WTC11 (cell line): ENCODE results near the gene ARID3C. TPM values are rescaled to one million over a fixed set of nuclear protein-coding genes. Genes with fewer than 3 reads are reported as not detected.

ENCODE experiments used
- ATAC-seq: fragments of 200-7000 bp; cut with Tn5 transposase; 2 replicates; pipeline ENCODE4 v1.10.0; 2021; ENCODE audit warnings: mild to moderate bottlenecking, moderate library complexity
- CTCF ChIA-PET: fragments of 300-600 bp; sonication (Branson Sonifier 250); formaldehyde crosslinking; loops from one replicate; lab custom pipeline; 2021; ENCODE audit warnings: antibody characterized with exemption; lab: Charles Lee
- POLR2A ChIA-PET: fragments of 350-600 bp; sonication (Branson Sonifier 250); formaldehyde crosslinking; loops from one replicate; lab custom pipeline; 2021; ENCODE audit warnings: antibody characterized with exemption; lab: Charles Lee
- DNase-seq: peaks from one replicate; pipeline ENCODE4 v3.0.0; 2021; ENCODE audit warnings: low spot score
- H3K27ac Mint-ChIP-seq: 2 replicates; pipeline ENCODE4 v1.8.0; 2021; ENCODE audit warnings: mixed read lengths
- H3K27me3 Mint-ChIP-seq: 2 replicates; pipeline ENCODE4 v1.8.0; 2021; ENCODE audit warnings: low read depth, mild to moderate bottlenecking, moderate library complexity, mixed read lengths
- H3K36me3 Mint-ChIP-seq: 2 replicates; pipeline ENCODE4 v1.8.0; 2021; ENCODE audit warnings: mixed read lengths
- H3K4me1 Mint-ChIP-seq: 2 replicates; pipeline ENCODE4 v1.8.0; 2022; ENCODE audit warnings: mixed read lengths
- H3K4me3 Mint-ChIP-seq: 2 replicates; pipeline ENCODE4 v1.8.0; 2021; ENCODE audit warnings: mild to moderate bottlenecking, moderate library complexity, mixed read lengths
- H3K9me3 Mint-ChIP-seq: 2 replicates; pipeline ENCODE4 v1.8.0; 2021; ENCODE audit warnings: mixed read lengths
- AFF4 ChIP-seq: sonication (generic); formaldehyde crosslinking; IDR thresholded peaks from 2 replicates; pipeline ENCODE4 v1.8.1; 2023; ENCODE audit warnings: mild to moderate bottlenecking, missing genetic modification reagents, borderline replicate concordance
- CREB1 ChIP-seq: sonication (generic); formaldehyde crosslinking; IDR thresholded peaks from 2 replicates; pipeline ENCODE4 v1.8.0; 2023; ENCODE audit warnings: mild to moderate bottlenecking, missing genetic modification reagents
- E2F5 ChIP-seq: sonication (generic); formaldehyde crosslinking; IDR thresholded peaks from 2 replicates; pipeline ENCODE4 v1.8.1; 2022; ENCODE audit warnings: mild to moderate bottlenecking, moderate library complexity, missing genetic modification reagents
- FOXK1 ChIP-seq: sonication (generic); formaldehyde crosslinking; IDR thresholded peaks from 2 replicates; pipeline ENCODE4 v1.8.0; 2022; ENCODE audit warnings: mild to moderate bottlenecking, moderate library complexity, missing genetic modification reagents
- FOXP4 ChIP-seq: sonication (generic); formaldehyde crosslinking; IDR thresholded peaks from 2 replicates; pipeline ENCODE4 v1.8.0; 2022; ENCODE audit warnings: mild to moderate bottlenecking, missing genetic modification reagents
- NFE2L1 ChIP-seq: sonication (generic); formaldehyde crosslinking; IDR thresholded peaks from 2 replicates; pipeline ENCODE4 v1.8.1; 2023; ENCODE audit warnings: missing genetic modification reagents
- NFYB ChIP-seq: sonication (generic); formaldehyde crosslinking; conservative IDR thresholded peaks from 2 replicates; pipeline ENCODE4 v1.8.0; 2022; ENCODE audit warnings: low read depth, missing genetic modification reagents
- TEAD1 ChIP-seq: sonication (generic); formaldehyde crosslinking; IDR thresholded peaks from 2 replicates; pipeline ENCODE4 v1.8.0; 2022; ENCODE audit warnings: mild to moderate bottlenecking, missing genetic modification reagents
- ZNF121 ChIP-seq: sonication (generic); formaldehyde crosslinking; IDR thresholded peaks from 2 replicates; pipeline ENCODE4 v1.8.0; 2023; ENCODE audit warnings: missing genetic modification reagents
- ZNF281 ChIP-seq: sonication (generic); formaldehyde crosslinking; IDR thresholded peaks from 2 replicates; pipeline ENCODE4 v1.8.0; 2023; ENCODE audit warnings: mild to moderate bottlenecking, missing genetic modification reagents
- ZNF532 ChIP-seq: fragments of 250-450 bp; sonication (Bioruptor Pico); IDR thresholded peaks from 2 replicates; pipeline ENCODE4 v1.9.0; 2021; ENCODE audit warnings: mild to moderate bottlenecking, borderline replicate concordance
- total RNA-seq: library from RNA; stranded (reverse); gene quantifications from 3 replicates; pipeline ENCODE4 v1.2.3, GENCODE V29; 2021
- TF ChIP-seq, protein P1 (sequence below): sonication (generic); formaldehyde crosslinking; IDR thresholded peaks from 2 replicates; pipeline ENCODE4 v1.8.0; 2023; ENCODE audit warnings: missing genetic modification reagents, mild to moderate bottlenecking, borderline replicate concordance
- TF ChIP-seq, protein P2 (sequence below): fragments of 250-450 bp; sonication (Bioruptor Pico); conservative IDR thresholded peaks from 2 replicates; pipeline ENCODE4 v1.9.0; 2021; ENCODE audit warnings: mild to moderate bottlenecking

The ARID3C gene
- total RNA-seq, 1 experiment from 2014 or later: 0.15 TPM

DNA sequence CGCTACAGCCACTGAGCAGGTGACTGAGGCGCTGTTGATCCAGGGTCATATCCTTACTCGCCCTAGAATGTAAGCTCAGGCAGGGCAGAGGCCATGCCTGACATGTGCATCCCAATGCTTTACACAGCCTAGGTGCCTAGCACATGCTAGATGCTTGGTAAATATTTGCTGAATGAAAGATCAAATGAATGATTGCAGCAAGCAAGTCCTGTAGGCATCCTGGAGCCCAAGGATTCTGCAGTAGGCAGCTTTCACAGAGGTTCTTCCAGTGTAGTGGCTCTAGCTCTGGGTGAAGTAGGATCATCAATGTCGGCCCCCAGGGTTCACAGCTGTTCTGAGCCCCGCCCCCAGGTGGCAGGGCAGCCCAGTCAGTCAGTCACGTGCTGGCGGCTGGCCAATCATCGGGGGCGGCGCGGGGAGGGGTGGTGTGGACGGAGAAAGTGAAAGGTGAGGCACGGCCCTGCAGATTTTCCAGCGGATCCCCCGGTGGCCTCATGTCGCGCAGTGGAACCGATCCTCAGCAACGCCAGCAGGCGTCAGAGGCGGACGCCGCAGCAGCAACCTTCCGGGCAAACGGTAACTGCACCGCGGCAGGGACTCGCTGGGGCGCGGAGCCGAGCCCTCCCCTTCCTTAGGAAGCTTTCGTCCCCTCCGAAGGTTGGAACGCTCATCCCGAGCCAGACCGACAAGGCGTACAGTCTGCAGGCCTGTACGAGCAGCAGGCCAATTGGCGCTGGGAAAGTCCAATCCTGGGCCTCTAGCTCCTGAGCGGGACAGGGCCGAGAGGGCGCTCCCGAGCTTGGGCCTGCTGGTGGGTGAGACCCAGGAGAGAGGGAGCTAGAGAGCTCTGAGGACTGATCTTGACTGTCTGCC is 17.6 kb upstream of the ARID3C start, which contains the start of gene GALT:
GALT (plus strand) TSS at position 465 of the 873 bp plus-strand sequence; CDS start at position 495, 30 bp downstream.
- Mint-ChIP-seq H3K36me3 (peaks cover 18% of the 10 kb centered on the region), H3K27ac (peak within 1 kb of the TSS; percentile 76), H3K4me1 (peaks cover 34% of the 10 kb centered on the region), H3K27me3 (no peaks in the 10 kb centered on the region), H3K9me3 (no peaks in the 10 kb centered on the region), H3K4me3 (peak within 1 kb of the TSS; percentile 85)
- CTCF ChIA-PET: interaction anchor here (0.6 to 5.6 kb wide), 18 partner anchors 10 to 284 kb away, joined by 3 to 94 read pairs (median 8); partner anchors contain the start of genes ARID3C, CCL27, DCTN3 and SIGMAR1
- POLR2A ChIA-PET: interaction anchor here (1.0 to 2.5 kb wide), 4 partner anchors 9 to 19 kb away, joined by 3 to 25 read pairs (median 10); partner anchors contain the start of gene SIGMAR1
- DNase-seq (peak; percentile 95), ATAC-seq (peak; percentile 87)
- TF ChIP-seq ZNF532 (CRISPR knock-in tag) (no peak), CREB1 (CRISPR knock-in tag) (peak; percentile 48; the same call in 1 of the 2 replicates), FOXP4 (0 out of 2 replicates have a peak, but pooled peaks have one; percentile 17), FOXK1 (CRISPR knock-in tag) (no peak; the same call in 1 of the 2 replicates), ZNF281 (CRISPR knock-in tag) (peak; percentile 66; the same call in 1 of the 2 replicates), E2F5 (peak; percentile 70), AFF4 (CRISPR knock-in tag) (no peak), NFYB (CRISPR knock-in tag) (peak; percentile 95), TEAD1 (CRISPR knock-in tag) (peak; percentile 26; the same call in 1 of the 2 replicates), NFE2L1 (peak; percentile 79), ZNF121 (peak; percentile 77)
- TF ChIP-seq, protein P1, sequence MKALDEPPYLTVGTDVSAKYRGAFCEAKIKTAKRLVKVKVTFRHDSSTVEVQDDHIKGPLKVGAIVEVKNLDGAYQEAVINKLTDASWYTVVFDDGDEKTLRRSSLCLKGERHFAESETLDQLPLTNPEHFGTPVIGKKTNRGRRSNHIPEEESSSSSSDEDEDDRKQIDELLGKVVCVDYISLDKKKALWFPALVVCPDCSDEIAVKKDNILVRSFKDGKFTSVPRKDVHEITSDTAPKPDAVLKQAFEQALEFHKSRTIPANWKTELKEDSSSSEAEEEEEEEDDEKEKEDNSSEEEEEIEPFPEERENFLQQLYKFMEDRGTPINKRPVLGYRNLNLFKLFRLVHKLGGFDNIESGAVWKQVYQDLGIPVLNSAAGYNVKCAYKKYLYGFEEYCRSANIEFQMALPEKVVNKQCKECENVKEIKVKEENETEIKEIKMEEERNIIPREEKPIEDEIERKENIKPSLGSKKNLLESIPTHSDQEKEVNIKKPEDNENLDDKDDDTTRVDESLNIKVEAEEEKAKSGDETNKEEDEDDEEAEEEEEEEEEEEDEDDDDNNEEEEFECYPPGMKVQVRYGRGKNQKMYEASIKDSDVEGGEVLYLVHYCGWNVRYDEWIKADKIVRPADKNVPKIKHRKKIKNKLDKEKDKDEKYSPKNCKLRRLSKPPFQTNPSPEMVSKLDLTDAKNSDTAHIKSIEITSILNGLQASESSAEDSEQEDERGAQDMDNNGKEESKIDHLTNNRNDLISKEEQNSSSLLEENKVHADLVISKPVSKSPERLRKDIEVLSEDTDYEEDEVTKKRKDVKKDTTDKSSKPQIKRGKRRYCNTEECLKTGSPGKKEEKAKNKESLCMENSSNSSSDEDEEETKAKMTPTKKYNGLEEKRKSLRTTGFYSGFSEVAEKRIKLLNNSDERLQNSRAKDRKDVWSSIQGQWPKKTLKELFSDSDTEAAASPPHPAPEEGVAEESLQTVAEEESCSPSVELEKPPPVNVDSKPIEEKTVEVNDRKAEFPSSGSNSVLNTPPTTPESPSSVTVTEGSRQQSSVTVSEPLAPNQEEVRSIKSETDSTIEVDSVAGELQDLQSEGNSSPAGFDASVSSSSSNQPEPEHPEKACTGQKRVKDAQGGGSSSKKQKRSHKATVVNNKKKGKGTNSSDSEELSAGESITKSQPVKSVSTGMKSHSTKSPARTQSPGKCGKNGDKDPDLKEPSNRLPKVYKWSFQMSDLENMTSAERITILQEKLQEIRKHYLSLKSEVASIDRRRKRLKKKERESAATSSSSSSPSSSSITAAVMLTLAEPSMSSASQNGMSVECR (CRISPR knock-in tag): peak; percentile 95
- TF ChIP-seq, protein P2, sequence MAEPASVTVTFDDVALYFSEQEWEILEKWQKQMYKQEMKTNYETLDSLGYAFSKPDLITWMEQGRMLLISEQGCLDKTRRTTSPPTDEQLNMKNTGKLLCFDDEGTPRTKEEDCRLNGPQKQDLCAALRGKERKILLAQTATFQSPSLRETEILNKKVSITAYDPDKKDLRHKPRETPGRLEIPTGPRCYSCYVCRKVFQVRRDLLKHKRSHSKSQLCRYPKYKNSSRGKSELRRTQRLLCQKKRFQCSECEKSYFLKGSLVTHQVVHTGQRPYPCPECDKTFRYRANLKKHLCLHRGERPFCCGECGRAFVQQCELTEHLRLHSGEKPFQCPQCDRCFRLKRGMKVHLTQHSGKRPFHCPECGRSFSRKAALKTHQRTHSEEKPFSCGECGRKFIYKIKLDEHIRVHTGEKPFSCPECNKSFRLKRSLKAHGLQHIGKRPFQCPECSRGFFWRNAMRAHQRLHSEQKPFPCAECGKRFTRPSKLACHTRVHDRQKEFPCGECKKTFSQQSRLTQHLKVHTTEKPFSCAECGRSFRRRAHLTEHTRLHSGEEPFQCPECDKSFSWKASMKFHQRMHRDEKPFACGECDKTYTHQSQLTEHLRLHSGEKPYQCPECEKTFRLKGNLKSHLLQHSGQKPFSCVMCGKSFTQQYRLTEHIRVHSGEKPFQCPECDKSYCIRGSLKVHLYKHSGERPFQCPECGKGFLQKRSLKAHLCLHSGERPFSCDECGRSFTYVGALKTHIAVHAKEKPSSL (CRISPR knock-in tag): no peak
